K562 (cell line): ENCODE data around the gene OPHN1. TPM values are rescaled to one million over a fixed set of nuclear protein-coding genes. Genes with fewer than 3 reads are reported as not detected.

Source experiments
- ATAC-seq: fragments of 200-7000 bp; cut with Tn5 transposase; 3 replicates; pipeline ENCODE4 v1.9.1; 2020; ENCODE audit warnings: moderate library complexity
- BruUV-seq: library from RNA; stranded (reverse); fragments of 400-500 nt; replicated peaks from 2 replicates; lab custom pipeline; 2021; lab: Mats Ljungman, UMichigan
- CTCF ChIA-PET: fragments of 300-600 bp; formaldehyde crosslinking; extraction: SDS; loops from one replicate; lab custom pipeline; 2021; ENCODE audit warnings: low intra/inter-chr PET ratio; lab: Yijun Ruan, JAX
- POLR2A ChIA-PET: fragments of 300-600, 350-650 bp; sonication (Branson Sonifier 250); formaldehyde crosslinking; extraction: SDS; loops from one replicate; lab custom pipeline; 2021; ENCODE audit warnings: antibody characterized with exemption, inconsistent platforms; lab: Yijun Ruan, JAX
- DNase-seq, 4 experiments: peaks; one replicate each; pipeline versions ENCODE4 v3.0.0 to v3.0.0-alpha.2; 2011 to 2018; ENCODE audit warnings: low spot score in 3 of 4, mixed read lengths in 3 of 4; ENCODE audit errors: extremely low read depth in 1 of 4
- FAIRE-seq: peaks from 2 replicates; lab custom pipeline; 2011; peaks lifted over from hg19 to GRCh38; lab: Jason Lieb, UNC
- H2AFZ ChIP-seq: 2 replicates; pipeline ENCODE4 v1.6.0; 2011; ENCODE audit warnings: low read depth, low read length, control low read depth, inconsistent platforms
- H3K27ac ChIP-seq: fragments of 200-600 bp; 3 replicates; pipeline ENCODE4 v1.8.0; 2011; ENCODE audit warnings: low read depth, mild to moderate bottlenecking, control low read depth, inconsistent platforms, low read length, moderate library complexity, mixed read lengths; ENCODE audit errors: extremely low read depth
- H3K27me3 ChIP-seq, 2 experiments: fragments of 300-600 bp in 1 of 2; 2 replicates in 1 of 2; 3 replicates in 1 of 2; pipeline versions ENCODE4 v1.6.0 to v1.8.0; 2011; ENCODE audit warnings: inconsistent platforms in 2 of 2, low read length in 2 of 2, mild to moderate bottlenecking in 1 of 2, mixed read lengths in 1 of 2, moderate library complexity in 1 of 2; ENCODE audit not compliant: control insufficient read depth in 2 of 2, insufficient read depth in 2 of 2
- H3K36me3 ChIP-seq: fragments of 300-600 bp; 3 replicates; pipeline ENCODE4 v1.8.0; 2011; ENCODE audit warnings: mild to moderate bottlenecking, low read length, inconsistent platforms; ENCODE audit not compliant: control insufficient read depth, insufficient read depth
- H3K4me1 ChIP-seq, 2 experiments: fragments of 200-600 bp in 1 of 2; replicated peaks in 1 of 2; 2 replicates in 1 of 2; 3 replicates in 1 of 2; pipeline versions ENCODE4 v1.5.1 to v1.8.0; 2011; ENCODE audit warnings: inconsistent platforms in 2 of 2, low read length in 2 of 2, mild to moderate bottlenecking in 1 of 2, mixed read lengths in 1 of 2, moderate library complexity in 1 of 2; ENCODE audit not compliant: control insufficient read depth in 2 of 2, insufficient read depth in 2 of 2
- H3K4me2 ChIP-seq: 2 replicates; pipeline ENCODE4 v1.6.1; 2011; ENCODE audit warnings: low read length, control low read depth, inconsistent platforms, mixed read lengths; ENCODE audit not compliant: insufficient read depth
- H3K4me3 ChIP-seq: fragments of 200-600 bp; sonication (generic), shearing (Covaris generic); 2 replicates; pipeline ENCODE4 v1.5.1; 2016; ENCODE audit warnings: control low read depth, inconsistent platforms
- H3K79me2 ChIP-seq: fragments of 200-600 bp; 3 replicates; pipeline ENCODE4 v1.8.0; 2011; ENCODE audit warnings: low read length, inconsistent platforms; ENCODE audit not compliant: control insufficient read depth, insufficient read depth
- H3K9ac ChIP-seq, 2 experiments: 2 replicates each; pipeline versions ENCODE4 v1.6.0 to v1.6.1; 2011; ENCODE audit warnings: low read depth in 2 of 2, low read length in 2 of 2, control low read depth in 1 of 2, inconsistent platforms in 1 of 2, mild to moderate bottlenecking in 1 of 2, mixed read lengths in 1 of 2; ENCODE audit not compliant: insufficient read depth in 1 of 2
- H3K9me1 ChIP-seq: one replicate; pipeline ENCODE4 v1.6.0; 2011; ENCODE audit warnings: inconsistent platforms, mild to moderate bottlenecking, low read length, moderate library complexity; ENCODE audit not compliant: control insufficient read depth, insufficient read depth
- H3K9me3 ChIP-seq: replicated peaks from 2 replicates; pipeline ENCODE4 v1.5.1; 2011; ENCODE audit warnings: low read depth, low read length, inconsistent platforms; ENCODE audit not compliant: control insufficient read depth, insufficient read depth
- H4K20me1 ChIP-seq: replicated peaks from 2 replicates; pipeline ENCODE4 v1.6.1; 2011; ENCODE audit warnings: low read length, inconsistent platforms, mixed read lengths; ENCODE audit not compliant: control insufficient read depth, insufficient read depth
- ATF1 ChIP-seq, 2 experiments: fragments of 450-650 bp in 1 of 2; IDR thresholded peaks; 2 replicates each; pipeline ENCODE4 v1.6.1; 2016; ENCODE audit warnings: missing compliant biosample characterization in 1 of 2, missing genetic modification characterization in 1 of 2
- FOXM1 ChIP-seq, 2 experiments: fragments of 450-650 bp in 1 of 2; sonication (generic) in 1 of 2; formaldehyde crosslinking in 1 of 2; IDR thresholded peaks; 2 replicates each; pipeline versions ENCODE4 v1.6.1 to v1.9.0; 2017 to 2022; ENCODE audit warnings: low read depth in 2 of 2, mild to moderate bottlenecking in 2 of 2, missing genetic modification reagents in 1 of 2, moderate library complexity in 1 of 2
- HDAC1 ChIP-seq, 2 experiments: fragments of 450-650 bp; IDR thresholded peaks; 2 replicates each; pipeline ENCODE4 v1.6.1; 2016 to 2017; ENCODE audit warnings: inconsistent platforms in 1 of 2, mild to moderate bottlenecking in 1 of 2, moderate library complexity in 1 of 2
- MYNN ChIP-seq, 2 experiments: sonication (generic); formaldehyde crosslinking in 1 of 2; IDR thresholded peaks; 2 replicates each; pipeline versions ENCODE4 v1.5.0 to v1.6.1; 2016 to 2020; ENCODE audit warnings: antibody characterized with exemption in 1 of 2, missing genetic modification reagents in 1 of 2
- NCOA6 ChIP-seq: fragments of 450-650 bp; IDR thresholded peaks from 2 replicates; pipeline ENCODE4 v1.6.1; 2017; ENCODE audit warnings: mild to moderate bottlenecking
- NFYB ChIP-seq: IDR thresholded peaks from 2 replicates; pipeline ENCODE4 v1.6.1; 2011; ENCODE audit warnings: mild to moderate bottlenecking, moderate library complexity; ENCODE audit not compliant: insufficient read length; ENCODE audit errors: extremely low read depth
- PHF20 ChIP-seq: fragments of 450-650 bp; IDR thresholded peaks from 2 replicates; pipeline ENCODE4 v1.6.1; 2018; ENCODE audit not compliant: partially characterized antibody
- RAD51 ChIP-seq: fragments of 450-650 bp; IDR thresholded peaks from 2 replicates; pipeline ENCODE4 v1.7.1; 2016; ENCODE audit warnings: low read depth, mild to moderate bottlenecking, borderline replicate concordance
- TRIM28 ChIP-seq: fragments of 450-650 bp; IDR thresholded peaks from 2 replicates; pipeline ENCODE4 v1.6.1; 2017
- WGBS: fragments of 100-300 bp; shearing (Covaris generic); methylation state at CpG from one replicate; pipeline ENCODE4 v1.1.6; 2016; ENCODE audit warnings: low coverage, mixed read lengths; ENCODE audit not compliant: insufficient coverage; ENCODE audit errors: missing lambda C conversion rate; 5-methylcytosine and 5-hydroxymethylcytosine counted together
- in situ Hi-C: fragments of 300-500 bp; cut with MboI; formaldehyde crosslinking; loops from 4 replicates; pipeline ENCODE4 v1.15.0; 2018; ENCODE audit warnings: inconsistent platforms, mixed read lengths
- intact Hi-C: fragments of 100-400 bp; cut with micrococcal nuclease; formaldehyde crosslinking; loops from 2 replicates; pipeline ENCODE4 v1.14.2; 2022
- polyA plus RNA-seq, 8 experiments: library from polyadenylated mRNA; depleted of rRNA in 4 of 8; stranded (reverse) in 5 of 8; unstranded in 3 of 8; fragments of >200 nt; fragmentation: Nextera tagmentation in 2 of 8; fragmentation: Illumina TruSeq in 1 of 8; extraction: Ambion mirVana in 2 of 8; extraction: Trizol in 1 of 8; gene quantifications; 2 replicates each; pipeline versions ENCODE4 v1.2.1 to v1.2.3, GENCODE V29; 2011 to 2014; ENCODE audit warnings: inconsistent platforms in 1 of 8, missing spikeins in 1 of 8
- total RNA-seq, 7 experiments: library from RNA; depleted of rRNA in 6 of 7; stranded (reverse); fragments of >200 nt in 6 of 7; fragmentation: Illumina TruSeq in 2 of 7; extraction: Trizol in 2 of 7; gene quantifications; 2 replicates each; pipeline versions ENCODE4 v1.2.1 to v1.2.3, GENCODE V29; 2011 to 2021; ENCODE audit warnings: low replicate concordance in 1 of 7

Gene OPHN1
- total and polyA plus RNA-seq, 9 of the 15 experiments (the other 6 are each of a cell fraction or from before 2014, with no cell fraction given), result 0.28 to 1.8 (median 1.0) TPM

DNA sequence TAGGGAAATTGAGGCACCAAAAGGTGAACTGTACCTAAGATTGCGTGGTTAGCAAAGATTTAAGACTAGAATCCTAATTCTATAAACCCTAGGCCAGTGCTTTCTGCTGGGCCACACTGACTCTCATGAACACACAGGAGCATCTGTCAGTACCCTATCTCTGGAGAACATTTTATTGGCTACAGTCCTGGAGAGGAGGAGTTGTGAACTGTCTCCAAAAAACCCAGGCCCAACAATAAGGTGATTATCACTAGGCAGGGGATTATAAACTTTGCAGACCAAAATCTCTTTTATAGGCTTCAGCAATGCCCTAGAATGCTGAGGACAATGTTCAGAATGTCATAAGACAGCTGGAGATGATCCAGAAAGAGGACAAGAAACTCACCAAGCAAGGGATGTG lies 24.1 kb downstream of the OPHN1 start:
- Histone ChIP-seq H3K9me3 (no peaks in the 10 kb centered on the region), H2AFZ (no peak overlapping the region), H3K27ac (no peak overlapping the region), H3K79me2 (no peaks in the 10 kb centered on the region), H4K20me1 (no peaks in the 10 kb centered on the region), H3K36me3 (no peaks in the 10 kb centered on the region), H3K4me2 (no peak overlapping the region), H3K27me3 (no peaks in the 10 kb centered on the region), H3K9me1 (no peaks in the 10 kb centered on the region), H3K4me3 (no peak overlapping the region), H3K9ac (no peak overlapping the region), H3K4me1 (no peaks in the 10 kb centered on the region)
- DNase-seq (no peak), FAIRE-seq (no peak), ATAC-seq (no peak)
- WGBS, result 30% methylated on average over 1 of the region's 1 CpG
- no TSS peak for BruUV-seq
- intact Hi-C loops (no loop called here), in situ Hi-C loops (no loop called here)
- TF ChIP-seq FOXM1 (IDR thresholded peaks at IDR 0.05; ENCODE audit: low read depth) (no peak), FOXM1 (CRISPR knock-in tag; IDR thresholded peaks at IDR 0.05; ENCODE audit: low read depth) (no peak), MYNN (IDR thresholded peaks at IDR 0.05) (no peak), MYNN (CRISPR knock-in tag; IDR thresholded peaks at IDR 0.05) (no peak), NFYB (no peak), NCOA6 (no peak), ATF1 (CRISPR knock-in tag; IDR thresholded peaks at IDR 0.05) (no peak), ATF1 (tag; IDR thresholded peaks at IDR 0.05) (no peak), RAD51 (no peak), PHF20 (no peak), TRIM28 (no peak), HDAC1 (IDR thresholded peaks at IDR 0.05) (no peak)
- CTCF ChIA-PET, result no interaction called here
- POLR2A ChIA-PET, result no interaction called here
